ENCODE measurements around the gene SVIL.

DNA sequence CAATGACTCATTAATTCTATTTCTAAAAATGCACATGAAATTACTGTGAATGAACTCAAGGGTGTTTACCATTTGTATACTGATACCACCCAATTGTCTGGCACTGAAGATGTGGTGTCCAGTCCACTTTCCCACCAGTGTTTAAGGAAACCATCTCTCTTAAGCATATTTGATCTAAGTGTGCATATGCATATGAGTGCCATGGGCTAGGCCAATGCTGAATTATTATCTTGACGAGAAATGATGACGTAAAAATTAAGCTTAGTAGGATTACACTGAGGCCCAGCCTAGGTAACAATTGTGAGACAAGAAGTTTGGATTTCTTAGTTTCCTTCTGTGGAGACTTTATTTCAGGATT, 59.7 kb downstream of the SVIL start:
- TF ChIP-seq CTCF (conservative IDR thresholded peaks at IDR 0.05; ENCODE audit: low read length) (no peak), EZH2phosphoT487 (IDR thresholded peaks at IDR 0.05; ENCODE audit: borderline replicate concordance, low read depth, low read length) (no peak)
